Stimulated activated CD4-positive, alpha-beta T cell treated with anti-CD3 and anti-CD28 coated beads, Interleukin-12 subunit alpha, Interleukin-12 subunit beta, amount 100 ng/mL, for 48 hours (primary cell): ENCODE results near the gene YWHAE.
"Not testable (repeated sequence)": the region's sequence is repeated elsewhere in the genome, so short reads cannot be mapped to it uniquely, and the experiment has no call there.

ENCODE experiments used
- DNase-seq, 3 donors: peaks; one replicate each; pipeline ENCODE4 v3.0.0-alpha.2; 2020; ENCODE audit warnings: low read depth in 2 of 3, low spot score in 1 of 3

Gene YWHAE

GRCh38 chr17:1399679-1400512 lies at the start of gene YWHAE:
TSS of gene YWHAE (minus strand) at chr17:1400222. CDS start at chr17:1400110, 112 bp downstream.
- peak; percentile 93 to 97 (median 97) for DNase-seq

DNA sequence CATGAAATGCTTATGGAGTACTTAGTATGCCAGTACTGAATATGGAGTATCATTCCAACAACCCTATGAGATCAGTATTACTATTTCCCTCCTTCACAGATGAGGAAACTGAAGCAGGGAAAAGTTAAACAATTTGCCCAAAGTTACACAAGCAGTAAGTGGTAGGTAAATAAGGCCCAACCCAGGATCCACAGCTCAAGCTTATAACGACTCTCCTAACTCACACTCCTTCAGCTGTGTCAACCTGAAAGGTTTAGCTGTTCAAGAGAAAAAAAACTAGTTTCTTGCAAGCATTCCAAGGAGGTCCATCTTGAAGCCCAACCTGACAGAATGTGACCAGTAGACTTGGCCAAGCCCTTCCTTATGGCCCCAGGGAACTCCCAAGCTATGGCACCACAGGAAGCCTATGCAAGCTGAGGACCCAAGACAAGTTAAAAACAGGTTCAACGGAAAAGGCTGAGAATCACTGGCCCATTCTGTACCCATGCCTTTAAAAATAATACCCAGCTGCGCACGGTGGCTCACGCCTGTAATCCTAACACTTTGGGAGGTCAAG lies 49.5 kb upstream of the YWHAE start:
- no peak for DNase-seq

DNA sequence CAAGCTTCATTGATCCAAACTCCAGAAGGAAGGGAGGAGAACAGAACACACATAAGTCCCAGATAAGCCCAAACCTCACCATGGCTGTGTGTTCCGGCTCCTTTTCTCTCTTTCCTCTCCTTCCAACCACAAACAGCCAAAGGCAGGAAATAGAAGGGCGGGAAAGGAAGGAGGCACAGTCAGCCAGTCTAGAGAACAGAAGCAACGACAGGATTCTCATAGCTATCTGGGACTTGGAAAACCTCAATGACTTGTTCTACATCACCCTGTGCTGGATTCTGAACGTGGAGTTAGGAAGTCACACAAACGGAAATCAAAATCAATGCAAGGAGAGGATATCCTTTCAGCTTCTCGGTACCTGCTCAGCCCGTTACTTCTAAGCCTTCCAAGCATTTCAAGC lies 47.0 kb upstream of the YWHAE start:
- DNase-seq, result no peak

DNA sequence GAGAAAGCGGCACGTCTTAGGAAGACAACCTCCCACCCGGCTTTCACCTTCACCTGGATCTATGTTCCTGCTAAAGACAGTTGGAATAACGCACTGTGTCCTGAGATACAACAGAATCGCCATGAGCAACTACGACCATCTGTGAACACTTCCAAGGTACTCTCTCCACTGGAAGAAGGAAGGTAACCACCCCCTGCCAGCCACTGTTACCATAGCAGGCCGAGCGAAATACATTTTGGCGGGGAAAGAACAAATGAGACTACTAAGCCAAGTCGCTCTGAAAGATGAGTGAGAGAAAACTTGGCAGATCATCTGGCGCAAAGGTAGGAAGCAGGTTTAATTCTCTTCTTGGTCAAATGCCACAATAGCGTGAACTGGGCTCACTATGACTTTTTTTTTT lies 46.2 kb upstream of the YWHAE start:
- DNase-seq, result no peak

GRCh38 chr17:1445695-1446094 lies 45.7 kb upstream of the YWHAE start:
- DNase-seq, result not testable (repeated sequence)

DNA sequence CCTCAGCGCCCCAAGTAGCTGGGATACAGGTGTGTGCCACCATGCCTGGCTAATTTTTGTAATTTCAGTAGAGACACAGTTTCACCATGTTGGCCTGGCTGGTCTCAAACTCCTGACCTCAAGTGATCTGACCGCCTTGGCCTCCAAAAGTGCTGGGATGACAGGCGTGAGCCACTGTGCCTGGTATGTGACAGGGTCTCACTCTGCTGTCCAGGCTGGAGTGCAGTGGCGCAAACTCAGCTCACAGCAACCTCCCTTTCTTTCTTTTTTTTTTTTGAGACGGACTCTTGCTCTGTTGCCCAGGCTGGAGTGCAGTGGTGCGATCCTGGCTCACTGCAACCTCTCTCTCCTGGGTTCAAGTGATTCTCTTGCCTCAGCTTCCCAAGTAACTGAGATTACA lies 42.7 kb upstream of the YWHAE start:
- not testable (repeated sequence) for DNase-seq

DNA sequence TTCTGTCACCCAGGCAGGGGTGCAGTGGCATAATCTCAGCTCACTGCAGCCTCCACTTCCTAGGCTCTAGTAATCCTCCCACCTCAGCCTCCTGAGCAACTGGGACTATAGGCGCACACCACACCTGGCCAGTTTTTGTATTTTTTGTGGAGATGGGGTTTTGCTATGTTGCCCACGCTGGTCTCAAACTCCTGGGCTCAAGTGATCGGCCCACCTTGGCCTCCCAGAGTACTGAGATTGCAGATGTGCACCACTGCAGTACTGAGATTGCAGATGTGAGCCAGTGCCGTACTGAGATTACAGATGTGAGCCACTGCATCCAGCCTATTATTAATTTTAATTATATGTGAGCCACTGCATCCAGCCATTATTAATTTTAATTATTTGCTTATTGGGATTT lies 42.2 kb upstream of the YWHAE start:
- no peak for DNase-seq

DNA sequence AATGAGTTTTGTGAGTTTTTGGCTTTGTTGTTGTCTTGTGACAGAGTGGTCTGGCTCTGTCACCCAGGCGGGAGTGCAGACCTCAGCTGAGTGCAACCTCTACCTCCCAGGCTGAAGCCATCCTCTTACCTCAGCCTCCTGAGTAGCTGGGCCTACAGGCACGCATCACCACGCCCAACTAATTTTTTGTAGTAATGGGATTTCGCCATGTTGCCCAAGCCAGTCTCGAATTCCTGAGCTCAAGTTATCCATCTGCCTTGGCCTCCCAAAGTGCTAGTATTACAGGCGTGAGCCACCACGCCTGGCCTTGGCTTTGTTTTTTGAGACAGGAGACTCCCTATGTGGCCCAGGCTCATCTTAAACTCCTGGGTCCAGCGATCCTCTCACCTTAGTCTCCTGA lies 40.9 kb upstream of the YWHAE start:
- no peak for DNase-seq

GRCh38 chr17:1438593-1439083 lies 38.6 kb upstream of the YWHAE start:
- no peak for DNase-seq

- no peak for DNase-seq
Observed at GRCh38 chr17:1435326-1435725, 35.3 kb upstream of the YWHAE start.

DNA sequence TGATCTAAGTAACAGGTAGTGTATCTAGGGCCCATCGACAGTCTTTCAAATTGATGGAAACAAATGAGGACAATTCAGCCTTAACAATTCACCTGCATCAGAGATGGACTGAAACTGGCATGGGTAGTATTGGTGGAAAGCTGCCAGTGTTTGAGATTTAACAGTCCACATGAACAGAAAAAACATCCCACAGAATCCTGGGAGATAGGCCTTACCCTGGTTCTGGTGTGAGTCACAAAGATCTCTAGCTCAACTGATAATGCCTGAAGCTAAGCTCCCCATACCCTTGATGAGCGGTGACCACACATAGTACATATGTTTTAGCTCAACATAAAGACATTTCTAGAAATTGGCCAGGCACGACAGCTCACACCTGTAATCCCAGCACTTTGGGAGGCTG lies 34.1 kb upstream of the YWHAE start:
- no peak for DNase-seq

DNA sequence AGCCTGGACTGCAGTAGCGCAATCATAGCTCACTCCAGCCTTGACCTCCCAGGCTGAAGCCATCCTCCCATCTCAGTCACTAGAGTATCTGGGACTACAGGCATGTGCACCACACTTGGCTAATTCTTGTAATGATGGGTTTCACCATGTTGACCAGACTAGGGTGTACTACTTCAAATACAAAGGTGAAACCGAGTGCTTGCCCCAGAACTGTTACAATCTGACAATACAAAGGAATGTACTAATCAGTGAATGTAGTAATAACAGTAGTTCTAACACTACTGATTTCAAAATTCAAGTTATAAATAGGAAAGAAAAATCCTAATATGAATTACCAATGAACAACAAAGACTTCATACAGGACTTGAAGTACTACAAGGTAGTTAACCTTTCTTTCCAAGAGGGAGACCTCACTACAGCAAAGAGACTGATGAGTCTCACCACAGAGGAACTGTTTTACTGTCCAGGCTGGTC lies 31.6 kb upstream of the YWHAE start:
- DNase-seq, result no peak

GRCh38 chr17:1423456-1424135 lies 23.6 kb upstream of the YWHAE start:
- DNase-seq, result no peak

DNA sequence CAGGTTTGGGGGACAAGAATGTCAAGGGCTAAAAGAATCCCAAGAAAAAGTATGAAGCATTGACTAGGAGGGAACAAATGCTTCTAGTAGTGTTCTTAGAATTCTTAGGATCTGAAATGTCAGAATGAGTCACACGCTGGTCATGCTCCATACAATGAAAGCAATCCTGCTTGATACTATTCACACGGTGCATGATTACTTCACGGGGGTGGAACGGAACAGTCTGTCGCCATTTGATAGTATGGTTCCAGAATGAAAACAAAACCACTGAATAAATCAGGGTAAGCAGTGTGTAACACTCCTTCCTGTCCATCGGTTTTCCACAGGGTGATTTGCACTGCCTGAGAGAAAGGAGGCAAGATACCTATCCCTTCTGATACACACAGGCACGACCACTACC lies 22.9 kb upstream of the YWHAE start:
- DNase-seq, result no peak

DNA sequence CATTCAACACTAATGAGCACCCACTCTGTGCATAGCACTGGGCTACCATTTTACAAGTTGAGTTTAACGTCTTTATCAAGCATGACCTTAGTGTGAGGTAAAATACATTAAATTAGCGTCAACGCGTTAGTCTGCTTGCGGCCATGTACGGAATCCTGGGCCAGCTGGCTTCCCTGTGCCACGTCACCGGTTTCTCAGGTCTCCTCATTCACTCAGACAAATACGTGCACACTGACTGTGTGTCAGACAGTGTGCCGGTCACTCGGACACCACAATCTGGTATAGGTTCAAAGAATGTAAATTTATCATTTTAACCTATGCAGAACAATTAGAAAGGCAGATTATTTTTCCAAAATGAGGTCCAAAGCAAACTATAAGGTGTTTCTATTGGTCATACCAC lies 21.4 kb upstream of the YWHAE start:
- no peak for DNase-seq

- no peak for DNase-seq
Observed at GRCh38 chr17:1420981-1421380, 21.0 kb upstream of the YWHAE start.

DNA sequence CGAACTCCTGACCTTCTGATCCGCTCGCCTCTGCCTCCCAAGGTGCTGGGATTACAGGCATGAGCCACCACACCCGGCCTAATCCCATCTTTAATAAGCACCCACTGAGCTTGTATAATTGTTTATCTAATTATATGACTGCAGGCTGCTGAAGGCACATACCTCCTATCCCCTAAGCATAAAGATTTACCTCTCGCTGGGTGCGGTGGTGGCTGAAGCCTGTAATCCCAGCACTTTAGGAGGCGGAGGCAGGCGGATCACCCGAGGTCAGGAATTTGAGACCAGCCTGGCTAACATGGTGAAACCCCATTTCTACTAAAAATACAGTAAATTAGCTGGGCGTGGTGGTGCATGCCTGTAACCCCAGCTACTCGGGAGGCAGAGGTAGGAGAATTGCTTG lies 20.1 kb upstream of the YWHAE start:
- DNase-seq, result no peak

- not testable (repeated sequence) for DNase-seq
Observed at GRCh38 chr17:1418476-1418875, 18.5 kb upstream of the YWHAE start.

- DNase-seq, result no peak
Observed at GRCh38 chr17:1416414-1416813, 16.4 kb upstream of the YWHAE start.

DNA sequence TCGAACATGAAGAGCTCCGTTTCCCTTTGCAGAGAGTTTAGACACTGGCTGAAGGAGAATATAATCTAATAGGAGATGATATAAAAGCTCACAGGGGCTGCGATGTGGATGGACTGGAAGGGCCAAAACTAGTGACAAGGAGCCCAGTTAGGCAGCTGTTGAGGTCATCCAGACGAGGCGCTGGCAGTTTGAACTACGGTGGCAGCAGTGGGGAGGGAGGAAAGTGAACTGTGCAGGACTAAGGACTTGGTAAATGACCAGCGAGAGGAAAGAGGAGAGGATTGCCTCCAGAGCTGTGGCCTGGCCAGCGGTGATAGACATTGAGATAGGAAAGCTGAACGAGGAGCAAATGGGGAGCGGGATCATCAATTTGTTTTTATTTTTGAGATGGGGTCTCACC lies 14.6 kb upstream of the YWHAE start:
- DNase-seq, result no peak

GRCh38 chr17:1414001-1414574 lies 14.1 kb upstream of the YWHAE start:
- DNase-seq, result no peak
